B cell (primary cell): ENCODE results near the gene F2R.

ENCODE experiments used
- CTCF ChIP-seq: fragments of 200-600 bp; IDR thresholded peaks from one replicate; pipeline ENCODE4 v1.8.0; 2022; ENCODE audit warnings: antibody characterized with exemption, mild to moderate bottlenecking
- EZH2 ChIP-seq: IDR thresholded peaks from 2 replicates; pipeline ENCODE4 v1.6.1; 2012; ENCODE audit warnings: borderline replicate concordance, low read depth, mild to moderate bottlenecking, moderate library complexity, low read length; ENCODE audit not compliant: insufficient read depth, poor library complexity, severe bottlenecking

- no peak for TF ChIP-seq CTCF
- no peak for TF ChIP-seq EZH2
Observed at GRCh38 chr5:76710991-76711390, 4.9 kb upstream of the F2R start.
